ENCODE data around the gene CYSLTR2. TPM values are rescaled to one million over a fixed set of nuclear protein-coding genes. Genes with fewer than 3 reads are reported as not detected.
A peak's percentile ranks its signal among the peaks of the same experiment; 100 is the strongest.

Gene CYSLTR2
- total RNA-seq, 1 donor from 2014 or later, result 2.4 TPM

DNA sequence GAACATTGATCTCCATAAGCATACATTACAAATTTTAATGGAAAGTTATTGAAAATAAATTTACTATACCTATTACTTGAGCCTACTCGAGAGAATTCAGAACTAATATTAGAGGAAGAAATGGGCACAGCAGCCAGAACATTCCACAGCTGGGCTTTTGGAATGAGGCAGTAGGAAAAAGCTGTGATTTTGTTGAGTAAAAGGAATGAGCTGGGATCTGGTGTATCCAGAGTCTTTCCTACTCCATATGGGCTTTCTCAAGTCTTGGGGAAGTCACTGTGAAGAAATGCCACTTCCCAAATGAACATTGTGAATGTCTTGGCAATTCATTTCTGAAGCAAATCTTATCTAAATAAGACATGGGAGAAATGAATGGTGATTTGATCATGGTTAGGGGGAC, 93.1 kb downstream of the CYSLTR2 start:
- no peak for DNase-seq

DNA sequence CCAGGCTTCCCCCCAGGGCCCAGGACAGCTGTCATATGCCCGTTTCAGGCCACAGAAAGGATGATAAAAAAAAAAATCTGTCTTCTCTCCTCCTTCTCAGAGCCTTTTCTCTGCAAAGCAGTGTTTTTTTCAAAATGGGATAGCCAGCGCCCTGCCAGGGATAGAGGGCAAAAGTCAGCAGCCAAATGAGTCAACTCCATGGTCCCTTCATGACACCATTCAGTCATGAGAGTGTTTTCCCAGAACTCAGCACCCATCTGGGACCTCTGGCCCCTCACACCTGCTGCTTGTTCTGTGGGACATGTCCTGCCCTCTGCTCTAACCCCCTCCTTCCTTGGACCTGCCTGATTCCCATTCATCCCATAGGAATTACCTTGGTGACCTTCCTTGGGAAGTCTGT, 95.0 kb downstream of the CYSLTR2 start:
- DNase-seq, result no peak

DNA sequence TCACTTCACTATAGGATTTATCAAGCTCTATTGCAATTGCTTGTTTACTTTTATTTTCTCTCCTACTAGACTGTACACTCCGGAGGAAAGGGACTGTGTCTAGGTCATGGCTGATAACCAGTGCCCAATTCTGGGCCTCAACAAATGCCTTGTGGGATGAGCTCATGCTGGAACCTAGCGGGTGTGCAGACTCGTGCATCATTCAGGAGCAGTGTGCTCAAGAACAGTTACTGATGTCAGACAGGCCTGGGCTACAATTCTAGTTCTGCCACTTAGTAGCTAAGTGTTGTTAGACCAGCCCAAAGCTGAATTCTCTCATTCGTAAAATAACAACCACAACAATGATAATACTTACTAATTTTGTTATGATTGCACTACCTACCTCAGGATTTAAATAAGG, 95.4 kb downstream of the CYSLTR2 start:
- DNase-seq, result no peak

DNA sequence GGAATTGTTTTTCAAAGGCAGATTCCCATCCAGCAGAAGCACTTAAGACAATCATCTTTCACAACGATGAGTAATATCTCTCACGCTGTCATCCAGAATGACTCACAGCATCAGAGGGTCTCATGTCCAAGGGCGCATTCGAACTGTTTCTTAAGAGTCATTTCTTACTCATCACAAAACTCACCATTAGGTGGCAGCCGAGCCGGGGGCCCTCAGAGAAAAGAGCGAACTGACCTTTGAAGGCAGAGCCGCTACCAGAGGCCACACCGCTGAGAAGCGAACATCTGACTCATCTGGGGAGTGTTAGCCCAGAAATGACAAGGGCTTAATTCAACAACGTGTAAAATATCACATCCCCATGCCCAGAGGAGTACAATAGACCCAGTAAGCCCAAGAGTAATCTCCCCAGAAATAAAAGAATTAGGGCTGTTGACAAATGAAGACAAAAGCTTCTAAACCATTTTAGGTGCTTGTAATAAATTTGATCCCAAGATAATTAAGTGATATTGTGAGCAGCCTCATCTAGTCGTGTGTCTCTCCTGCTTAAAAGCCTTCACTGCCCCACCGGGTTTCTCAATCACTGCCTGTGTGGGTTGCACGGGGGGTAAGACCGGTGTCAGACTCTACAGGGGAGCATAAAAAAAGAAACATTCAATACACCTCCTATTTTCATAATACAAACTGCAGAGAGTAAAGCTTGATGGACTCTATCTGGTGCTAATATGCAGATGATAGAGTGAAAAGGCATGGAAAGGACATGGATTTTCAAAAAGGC, 96.2 kb downstream of the CYSLTR2 start:
- peak; percentile 21 for DNase-seq

DNA sequence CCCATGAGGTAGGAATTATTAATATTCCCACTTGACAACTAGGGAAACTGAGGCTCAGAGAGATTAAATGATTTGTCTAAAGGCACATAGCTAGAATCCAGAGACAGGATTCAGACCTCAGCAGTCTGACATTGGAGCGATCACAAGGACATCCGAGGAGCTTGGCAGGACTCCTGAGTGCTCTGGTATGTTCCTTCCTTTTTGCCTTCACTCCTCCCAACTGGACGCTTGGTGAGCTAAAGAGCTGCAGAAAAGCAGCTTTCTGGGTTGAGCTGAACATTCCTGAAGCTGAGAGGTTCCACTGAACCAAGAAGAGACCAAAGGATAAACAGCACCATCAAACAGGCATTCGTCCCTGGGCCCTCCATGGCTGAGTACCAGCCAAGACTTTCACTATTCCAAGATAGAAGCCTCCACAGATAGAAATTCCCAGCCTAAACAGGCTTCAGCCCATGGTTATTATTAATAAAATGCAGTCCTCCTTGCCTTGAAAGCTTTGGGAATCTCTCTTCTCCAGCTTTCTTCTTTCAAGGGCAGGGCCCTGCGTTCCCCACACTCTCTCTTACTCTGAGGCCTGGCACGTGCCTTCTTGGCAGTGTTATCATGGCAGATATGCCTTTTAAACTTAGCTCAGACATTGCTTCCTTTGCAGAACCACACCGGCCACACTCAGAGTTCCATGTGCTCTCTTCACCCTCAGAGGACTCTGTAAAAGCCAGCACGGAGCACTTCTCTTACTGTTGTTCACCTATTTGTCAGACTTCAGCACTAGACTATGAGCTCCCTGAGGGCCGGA, 97.1 kb downstream of the CYSLTR2 start:
- no peak for DNase-seq

DNA sequence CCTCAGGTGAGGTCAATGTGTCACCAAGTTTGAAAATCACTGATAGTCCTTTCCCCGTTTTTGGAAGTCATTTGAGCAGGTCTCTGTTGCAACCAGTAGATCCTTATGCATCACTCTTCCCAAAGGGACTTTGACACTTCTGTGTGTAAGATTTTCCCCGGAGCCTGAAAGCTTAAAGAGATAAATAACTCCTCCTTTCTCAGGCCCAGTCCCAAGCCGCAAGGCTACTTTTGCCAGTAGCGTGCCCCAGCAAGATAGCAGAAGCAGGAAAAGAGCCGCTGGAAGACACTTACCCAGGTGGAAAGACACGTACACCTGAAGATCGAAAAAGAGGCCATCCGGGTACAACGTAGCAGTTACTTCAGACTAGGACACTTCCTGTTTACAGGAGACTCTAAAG, 106.9 kb downstream of the CYSLTR2 start:
- no peak for DNase-seq

Other genes starting within 250 kb of the CYSLTR2 start
- gene LPAR6, start 240.8 kb upstream of the CYSLTR2 start, total RNA-seq, result 62.5 TPM
- gene RCBTB2, start 120.8 kb upstream of the CYSLTR2 start, total RNA-seq, result 12.5 TPM

All from skin of body (tissue), 2 donors.